RCC 7860 (cell line): ENCODE data around the gene RTRAF.

ENCODE experiments used
- DNase-seq: peaks from one replicate; pipeline ENCODE4 v3.0.0-alpha.2; 2015; ENCODE audit warnings: low spot score
- FAIRE-seq: peaks from 2 replicates; lab custom pipeline; 2012; peaks lifted over from hg19 to GRCh38; lab: Jason Lieb, UNC

Gene RTRAF

DNA sequence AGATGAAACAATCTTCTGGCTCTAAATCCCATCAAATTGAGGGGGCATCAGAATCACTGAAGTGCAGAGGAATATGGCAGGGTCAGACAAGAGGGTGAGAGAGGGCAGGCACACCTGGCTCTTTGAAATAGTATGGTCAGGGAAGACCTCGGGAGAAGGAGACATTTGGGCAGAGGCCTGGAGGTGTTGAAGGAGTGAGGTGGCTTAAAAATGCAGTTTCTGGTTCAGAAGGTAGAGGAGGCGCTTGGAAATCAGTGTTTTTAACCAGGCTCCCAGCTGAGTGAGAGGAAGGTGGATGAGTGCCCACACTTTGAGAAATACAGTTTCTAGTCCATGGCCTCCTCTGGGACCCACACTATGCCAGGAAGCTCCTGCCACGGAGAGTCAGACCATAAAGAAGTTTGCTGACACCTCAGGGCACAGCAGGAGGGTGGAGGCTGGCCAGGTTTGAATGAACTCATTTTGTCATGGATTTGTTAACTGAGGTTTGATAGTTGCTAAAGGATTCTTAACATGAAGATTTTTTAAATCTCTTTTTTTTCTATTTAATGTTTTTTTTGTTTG lies 59.4 kb downstream of the RTRAF start:
- DNase-seq (peak; percentile 9), FAIRE-seq (peak; percentile 35)

DNA sequence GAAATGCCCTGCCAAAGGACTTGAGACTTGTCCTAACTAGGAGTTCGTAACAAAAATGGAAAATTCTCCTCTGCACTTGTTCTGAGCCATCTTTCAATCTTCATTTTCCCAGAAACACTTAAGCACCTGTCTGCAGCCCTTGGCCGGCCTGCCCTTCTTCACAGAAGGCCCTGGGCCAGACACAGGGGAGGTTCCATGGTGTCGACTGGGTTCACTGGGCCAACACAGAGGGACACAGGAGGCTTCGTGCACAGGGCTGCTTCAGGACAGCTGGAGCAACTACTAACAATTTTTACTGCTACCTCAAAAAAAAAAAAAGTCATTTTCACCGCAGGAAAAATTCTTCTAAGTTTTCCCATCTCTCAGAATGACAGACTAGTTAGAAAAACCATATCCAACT lies 59.9 kb downstream of the RTRAF start:
- DNase-seq (no peak), FAIRE-seq (no peak)

DNA sequence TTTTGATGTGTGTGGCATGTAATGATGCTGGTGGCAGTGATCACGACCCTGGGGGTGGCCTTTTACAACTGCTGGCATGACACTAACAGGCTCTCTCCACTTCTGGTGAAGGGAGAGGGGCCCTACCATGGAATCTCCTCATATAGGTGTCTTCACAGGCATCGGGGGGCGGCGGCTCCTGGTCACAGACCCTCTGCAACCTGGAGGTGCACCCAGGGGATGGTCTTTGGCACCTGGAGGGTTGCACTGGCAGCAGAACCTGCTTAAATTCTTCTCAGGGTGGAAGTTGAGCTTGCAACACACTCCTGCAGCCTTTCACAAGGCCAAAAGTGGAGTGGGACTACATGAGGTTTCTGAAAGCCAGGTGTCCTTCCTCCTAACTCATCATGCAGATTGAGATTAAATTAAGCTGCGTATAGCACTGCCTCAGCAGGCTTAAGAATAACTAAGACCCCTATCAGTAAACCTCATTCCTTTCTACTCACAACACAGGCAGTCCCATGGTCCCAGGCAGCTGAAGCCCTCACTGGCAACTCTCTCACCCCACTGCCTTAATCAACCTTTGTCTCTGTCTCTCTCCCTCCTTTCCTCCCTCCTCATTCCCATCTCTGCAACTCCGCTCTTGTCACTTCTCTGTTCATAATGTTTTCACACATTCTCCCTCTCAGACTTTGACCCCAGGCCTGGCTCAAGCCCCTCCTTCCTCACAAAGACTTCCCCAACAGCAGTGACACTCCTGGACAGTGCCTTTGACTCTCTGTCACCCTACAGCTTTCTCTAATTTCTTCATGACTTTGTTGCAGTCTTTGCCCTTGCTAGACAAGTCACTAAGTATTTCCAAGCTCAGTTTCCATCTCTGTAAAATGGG lies 60.6 kb downstream of the RTRAF start:
- FAIRE-seq (no peak), DNase-seq (no peak)

DNA sequence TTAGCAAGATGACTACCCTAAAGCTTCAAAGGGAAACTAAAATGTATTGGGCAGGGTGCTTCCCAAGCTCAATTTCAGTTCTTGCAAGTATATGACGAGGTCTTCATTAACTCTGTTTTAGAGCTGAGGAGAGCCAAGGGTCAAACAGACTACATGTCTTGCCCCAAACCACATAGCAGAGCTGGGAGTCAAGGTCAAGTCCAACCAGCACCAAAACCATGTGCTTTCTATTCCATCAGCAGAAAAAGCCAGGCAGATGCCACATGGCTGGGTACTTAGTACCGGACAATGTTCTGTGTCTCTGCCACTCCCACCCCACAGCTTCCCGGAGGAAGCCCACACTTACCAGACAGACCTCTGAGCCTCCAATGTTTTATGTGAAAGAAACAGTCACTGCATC lies 61.9 kb downstream of the RTRAF start:
- DNase-seq (no peak), FAIRE-seq (no peak)

DNA sequence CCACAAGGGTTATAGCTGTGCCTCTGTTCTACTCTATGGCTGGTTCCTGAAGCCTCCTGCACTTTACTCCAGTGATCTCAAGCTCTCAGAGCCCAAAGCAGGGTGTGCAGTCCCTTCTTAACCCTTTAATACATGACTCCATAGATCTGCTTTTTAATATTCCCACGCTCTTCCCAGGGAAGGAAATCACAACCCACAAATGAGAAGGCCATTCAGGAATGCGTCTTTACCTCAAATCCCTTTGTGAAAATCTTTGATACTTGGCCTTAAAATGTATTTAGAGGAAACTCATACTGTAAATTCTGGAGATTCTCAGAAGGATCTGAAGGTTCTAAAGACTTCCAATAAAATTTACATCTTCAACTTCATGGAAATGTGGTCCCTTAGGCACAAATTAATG lies 62.5 kb downstream of the RTRAF start:
- DNase-seq (no peak), FAIRE-seq (no peak)

DNA sequence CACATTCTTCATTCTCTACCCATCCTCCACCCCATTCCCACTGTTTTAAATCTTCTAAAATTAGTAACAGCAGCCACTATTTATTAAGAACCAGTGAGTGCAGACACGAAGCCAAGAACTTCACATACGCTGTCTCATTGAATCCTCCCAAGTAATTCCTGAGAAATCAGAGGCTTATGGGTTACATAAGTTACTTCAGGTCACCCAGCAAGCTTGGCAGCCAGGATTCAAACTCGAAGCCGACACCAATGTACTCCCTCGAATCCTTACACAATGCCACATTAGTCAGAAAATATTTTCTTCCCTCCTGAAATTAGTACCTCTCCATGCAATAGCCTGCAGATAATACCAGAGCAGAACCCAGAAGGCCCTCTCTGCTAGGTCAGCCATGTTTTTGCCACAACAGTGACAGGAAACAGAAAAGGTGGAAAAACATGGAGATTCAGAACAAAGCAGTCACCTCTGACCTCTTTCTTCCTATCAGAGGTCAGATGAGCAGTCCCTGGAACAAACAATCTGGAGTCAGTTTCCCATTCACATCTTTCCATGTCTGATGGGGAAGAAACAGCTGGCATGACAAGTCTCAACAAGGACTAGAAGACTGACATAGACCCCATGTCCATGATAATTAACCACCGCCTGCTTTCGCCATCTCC lies 63.1 kb downstream of the RTRAF start:
- FAIRE-seq (no peak), DNase-seq (no peak)

DNA sequence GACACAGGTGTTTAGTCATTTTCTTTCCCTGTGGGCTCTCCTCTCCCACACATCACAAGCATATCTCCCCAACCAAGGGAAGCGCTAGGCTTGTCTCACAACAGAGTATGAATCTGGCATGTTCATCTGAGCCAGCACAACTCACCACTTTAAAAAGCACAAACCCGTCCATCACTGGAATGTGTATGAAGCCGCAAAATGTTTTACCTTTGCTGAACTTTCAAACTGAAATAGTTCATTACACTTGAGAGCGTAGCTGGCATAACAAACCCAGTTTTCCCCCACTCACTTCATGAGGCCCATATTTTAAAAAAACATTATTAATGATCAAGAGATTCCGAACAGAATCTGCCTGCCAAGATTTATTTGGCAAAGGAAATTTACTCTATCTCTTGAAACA lies 63.7 kb downstream of the RTRAF start:
- DNase-seq (no peak), FAIRE-seq (no peak)

DNA sequence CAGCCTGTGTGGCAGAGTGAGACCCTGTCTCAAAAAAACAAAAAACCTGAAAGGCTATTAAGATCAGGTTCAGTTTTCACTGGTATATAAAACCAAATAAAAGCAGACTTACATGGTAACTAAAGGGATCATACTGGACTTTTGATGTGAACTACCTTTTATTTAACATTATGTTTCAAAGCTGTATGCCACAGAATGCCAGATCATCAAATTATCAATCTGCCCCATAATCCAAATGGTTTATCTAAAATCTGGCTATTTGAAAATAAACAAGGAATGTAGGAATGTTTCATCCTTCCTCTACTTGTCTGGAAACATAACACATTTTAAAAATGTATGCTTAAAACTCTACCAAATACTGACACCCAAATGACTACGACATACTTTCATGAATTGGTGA lies 65.3 kb downstream of the RTRAF start:
- FAIRE-seq (no peak), DNase-seq (no peak)

DNA sequence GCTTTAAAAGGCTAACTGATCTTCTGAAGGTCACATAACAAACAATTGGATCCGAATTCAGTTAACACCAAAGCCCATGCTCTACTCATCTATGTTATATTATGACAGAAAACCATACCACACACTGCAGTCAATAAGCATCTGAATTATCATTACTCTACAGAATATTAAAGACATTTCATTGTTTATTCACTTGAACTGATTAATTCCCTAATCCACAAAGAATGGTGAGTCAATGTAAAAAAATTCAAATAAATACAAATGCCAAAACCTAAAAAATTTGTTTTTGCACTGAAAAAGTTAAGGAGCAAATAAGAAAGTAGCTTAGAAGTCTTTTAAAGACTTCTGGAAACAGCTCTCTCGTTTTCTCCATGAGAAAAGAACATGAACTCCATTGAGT lies 65.8 kb downstream of the RTRAF start:
- FAIRE-seq (no peak), DNase-seq (no peak)

DNA sequence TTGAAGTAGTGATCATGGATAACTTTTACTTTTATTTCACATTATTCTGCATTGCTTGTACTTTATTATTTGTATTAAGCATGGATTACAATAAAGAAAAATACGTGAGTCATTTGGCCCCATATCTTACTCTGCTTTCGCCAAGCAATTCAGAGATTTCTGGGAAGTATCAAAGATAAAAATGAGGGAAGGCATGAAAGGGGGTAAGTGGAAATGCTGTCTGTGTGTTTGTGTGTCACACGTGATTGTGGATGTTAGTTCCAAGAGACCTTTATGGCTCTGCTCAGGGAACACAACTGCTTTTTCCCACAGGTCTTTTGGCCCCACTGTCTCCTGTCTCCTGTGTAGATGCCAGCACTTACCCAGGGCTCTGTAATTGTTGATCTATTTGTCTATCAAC lies 69.0 kb downstream of the RTRAF start:
- DNase-seq (no peak), FAIRE-seq (no peak)

DNA sequence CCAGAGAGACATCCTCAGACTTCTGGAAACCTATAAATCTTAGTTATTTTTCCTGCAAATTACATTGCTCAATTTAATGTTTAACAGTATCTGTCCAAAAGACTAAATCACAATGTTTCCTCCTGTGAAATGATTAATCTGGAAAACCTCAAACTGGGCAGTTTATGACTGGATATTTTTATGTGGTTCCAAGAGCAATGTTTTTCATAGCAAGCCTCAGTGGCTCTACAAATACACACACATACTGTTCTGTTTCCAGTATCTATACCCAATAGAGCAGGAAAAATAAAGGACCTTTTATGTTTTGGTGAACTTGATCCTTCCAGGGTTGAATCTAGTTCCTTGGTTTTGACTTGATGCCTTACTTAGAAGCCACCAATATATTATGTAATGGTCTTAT lies 70.3 kb downstream of the RTRAF start:
- peak; percentile 38 for DNase-seq
- FAIRE-seq, result peak; percentile 92

DNA sequence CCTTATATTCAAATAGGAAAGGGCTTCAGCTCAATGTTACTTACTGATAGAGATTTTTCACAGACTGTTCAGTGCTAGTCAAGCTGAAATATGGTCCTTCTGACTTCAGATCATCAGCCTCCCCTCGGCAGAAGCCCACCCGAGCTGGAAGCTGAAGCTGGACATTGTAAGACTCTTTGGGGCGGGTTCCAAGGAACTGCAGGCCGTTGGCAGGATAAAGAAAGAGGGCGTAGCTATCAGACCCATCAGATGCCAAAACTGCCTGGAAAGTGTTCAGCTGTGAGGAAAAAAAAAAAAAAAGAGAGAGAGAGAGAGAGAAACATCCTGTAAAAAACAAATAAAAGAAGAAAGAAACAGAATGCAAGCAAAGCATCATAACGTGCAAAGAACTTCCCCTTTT lies 70.7 kb downstream of the RTRAF start:
- DNase-seq, result no peak
- no peak for FAIRE-seq
